Neuron (in vitro differentiated cells): Measurements from ENCODE around the gene LPP.

ENCODE experiments used
- H2AFZ ChIP-seq: one replicate; pipeline ENCODE4 v1.6.1; 2013; ENCODE audit warnings: low read depth, mild to moderate bottlenecking, inconsistent platforms, low read length, moderate library complexity
- H3K27me3 ChIP-seq: one replicate; pipeline ENCODE4 v1.6.1; 2013; ENCODE audit warnings: low read length; ENCODE audit not compliant: insufficient read depth
- H3K36me3 ChIP-seq: one replicate; pipeline ENCODE4 v1.6.1; 2013; ENCODE audit warnings: low read length; ENCODE audit not compliant: insufficient read depth
- H3K4me1 ChIP-seq: one replicate; pipeline ENCODE4 v1.6.1; 2013; ENCODE audit warnings: low read length; ENCODE audit not compliant: insufficient read depth
- H3K4me3 ChIP-seq: 2 replicates; pipeline ENCODE4 v1.5.1; 2013; ENCODE audit warnings: mild to moderate bottlenecking, low read length, moderate library complexity
- H3K9me3 ChIP-seq: one replicate; pipeline ENCODE4 v1.6.1; 2013; ENCODE audit warnings: low read length

Gene LPP

DNA sequence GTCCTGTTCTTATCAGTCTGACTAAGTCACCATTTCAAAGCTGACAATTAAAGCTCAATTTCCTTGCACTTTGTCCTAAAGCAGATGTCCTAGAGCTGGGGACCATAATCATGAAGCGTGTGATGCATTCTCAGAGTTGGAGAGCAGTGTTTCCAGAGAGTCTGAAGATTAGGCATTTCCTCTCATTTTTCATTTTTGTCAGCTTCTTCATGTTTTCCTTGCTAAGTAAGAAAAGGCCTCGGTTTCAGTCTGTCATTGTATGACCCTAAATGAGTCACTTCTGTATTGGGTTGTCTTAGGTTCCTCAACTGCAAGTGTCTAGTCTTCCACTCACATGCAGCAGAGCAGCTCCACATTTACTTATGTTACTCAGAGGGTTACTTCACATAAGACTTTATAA, 760.6 kb downstream of the LPP start:
- peaks cover 3% of the 10 kb centered on the region for H3K9me3 ChIP-seq
- H3K4me1 ChIP-seq = no peaks in the 10 kb centered on the region
- H3K36me3 ChIP-seq = no peaks in the 10 kb centered on the region
- H3K4me3 ChIP-seq = no peak overlapping the region
- H2AFZ ChIP-seq = no peak overlapping the region
- no peaks in the 10 kb centered on the region for H3K27me3 ChIP-seq

DNA sequence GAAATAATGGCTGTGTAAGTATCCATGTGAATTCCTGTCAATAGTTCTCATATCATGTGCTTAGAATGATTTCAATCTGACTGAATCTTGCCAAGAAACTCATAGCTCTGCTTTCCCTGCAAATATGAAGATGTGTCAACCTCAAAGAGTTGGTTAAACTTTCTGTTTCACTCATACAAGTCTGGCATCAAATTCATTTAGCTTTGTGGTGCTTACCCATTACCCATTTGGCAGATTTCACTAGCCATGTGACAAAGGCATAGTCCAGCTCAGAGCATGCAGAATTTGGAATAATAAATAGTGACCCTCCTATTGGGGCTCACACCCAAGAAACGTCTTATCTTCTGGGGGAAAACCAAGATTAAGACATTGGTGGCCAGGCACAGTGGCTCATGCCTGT, 761.2 kb downstream of the LPP start:
- H3K4me1 ChIP-seq = no peaks in the 10 kb centered on the region
- no peak overlapping the region for H3K4me3 ChIP-seq
- H2AFZ ChIP-seq = no peak overlapping the region
- H3K36me3 ChIP-seq = no peaks in the 10 kb centered on the region
- H3K27me3 ChIP-seq = no peaks in the 10 kb centered on the region
- H3K9me3 ChIP-seq = peaks cover 3% of the 10 kb centered on the region

DNA sequence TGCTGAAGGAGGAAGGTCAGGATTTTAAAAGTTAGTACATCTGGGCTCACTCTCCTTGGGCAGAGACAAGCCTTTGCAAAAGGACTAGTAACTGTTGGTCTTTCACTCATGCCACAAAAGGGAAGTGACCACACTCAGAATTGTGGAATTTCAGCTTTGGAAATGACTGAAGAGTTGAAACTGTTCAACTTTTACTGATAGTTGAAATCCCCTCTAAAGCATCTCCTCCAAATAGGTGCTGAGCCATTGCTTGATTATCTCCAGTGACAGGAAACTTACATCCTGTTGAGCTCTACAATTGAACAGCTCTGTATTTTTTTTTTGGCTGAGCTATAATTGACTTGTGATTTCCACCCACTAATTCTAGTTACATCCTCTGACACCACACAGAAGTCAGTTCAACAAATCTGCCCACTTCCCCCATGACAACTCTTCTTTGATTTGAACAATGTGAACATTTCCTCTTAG, 763.0 kb downstream of the LPP start:
- H3K9me3 ChIP-seq = peaks cover 3% of the 10 kb centered on the region
- no peaks in the 10 kb centered on the region for H3K36me3 ChIP-seq
- no peaks in the 10 kb centered on the region for H3K27me3 ChIP-seq
- H3K4me1 ChIP-seq = no peaks in the 10 kb centered on the region
- H2AFZ ChIP-seq = no peak overlapping the region
- H3K4me3 ChIP-seq = no peak overlapping the region

DNA sequence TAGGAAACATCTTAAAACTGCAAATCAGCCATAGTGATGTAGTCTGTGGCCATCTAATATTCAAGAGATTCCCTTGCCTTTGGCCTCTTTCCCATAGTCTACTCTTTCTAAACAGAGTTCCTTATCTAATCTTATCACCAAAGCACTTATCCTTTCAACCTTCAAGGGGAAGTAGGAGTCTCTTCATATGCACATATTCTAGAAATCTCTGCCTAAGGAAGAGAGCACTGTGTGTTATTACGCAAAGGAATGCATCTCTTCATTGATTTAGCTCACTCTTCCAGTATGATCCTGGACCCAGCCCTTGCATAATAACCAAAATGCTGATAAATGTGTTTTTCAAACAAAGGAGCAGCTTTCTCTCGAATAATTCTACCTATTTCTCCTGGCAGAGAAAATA, 764.1 kb downstream of the LPP start:
- Histone ChIP-seq H3K4me3 (no peak overlapping the region), H3K36me3 (no peaks in the 10 kb centered on the region), H3K27me3 (no peaks in the 10 kb centered on the region), H2AFZ (no peak overlapping the region), H3K4me1 (no peaks in the 10 kb centered on the region), H3K9me3 (peaks cover 2% of the 10 kb centered on the region)

DNA sequence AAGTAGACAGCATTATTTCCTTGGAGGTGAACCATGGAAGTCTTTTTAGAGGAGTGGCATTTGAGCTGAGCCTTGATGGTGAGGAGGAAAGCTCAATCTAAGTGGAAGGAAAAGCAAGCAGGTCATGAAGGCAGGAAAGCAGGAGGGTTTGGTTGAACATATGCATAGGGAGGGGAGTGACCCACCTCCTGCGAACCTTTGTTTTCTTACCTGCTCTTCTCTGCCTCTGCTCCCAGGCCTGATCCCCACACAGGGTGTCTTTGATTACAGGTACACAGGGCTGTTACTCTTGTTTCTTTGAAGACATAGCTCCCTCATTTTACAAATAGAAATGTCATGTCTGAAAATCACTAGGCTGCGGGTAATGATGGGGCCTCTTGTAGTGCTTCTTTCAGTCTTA, 769.7 kb downstream of the LPP start:
- Histone ChIP-seq H2AFZ (no peak overlapping the region), H3K27me3 (no peaks in the 10 kb centered on the region), H3K9me3 (no peaks in the 10 kb centered on the region), H3K4me3 (no peak overlapping the region), H3K36me3 (no peaks in the 10 kb centered on the region), H3K4me1 (no peaks in the 10 kb centered on the region)

DNA sequence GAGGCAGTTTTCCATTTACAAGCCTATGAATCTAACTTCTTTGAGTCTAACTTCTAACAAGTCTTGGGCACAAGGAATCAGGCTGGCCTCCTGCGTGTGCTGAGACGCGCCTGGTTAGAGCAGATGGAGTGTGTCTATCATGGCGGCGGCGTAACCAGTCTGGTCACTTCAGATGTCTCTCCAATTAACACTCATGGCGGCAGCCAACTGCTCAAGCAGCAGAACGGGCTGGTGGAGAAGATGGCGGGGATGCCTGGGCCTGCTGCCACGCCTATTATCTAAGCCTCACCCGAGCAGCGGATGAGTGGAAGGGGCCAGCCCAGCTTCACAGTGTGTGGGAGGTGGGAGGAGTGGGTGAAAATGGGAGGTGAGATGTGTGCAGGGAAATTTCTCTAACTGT, 771.4 kb downstream of the LPP start:
- no peaks in the 10 kb centered on the region for H3K9me3 ChIP-seq
- H3K4me1 ChIP-seq = peaks cover 3% of the 10 kb centered on the region
- H2AFZ ChIP-seq = no peak overlapping the region
- H3K4me3 ChIP-seq = no peak overlapping the region
- no peaks in the 10 kb centered on the region for H3K36me3 ChIP-seq
- no peaks in the 10 kb centered on the region for H3K27me3 ChIP-seq

DNA sequence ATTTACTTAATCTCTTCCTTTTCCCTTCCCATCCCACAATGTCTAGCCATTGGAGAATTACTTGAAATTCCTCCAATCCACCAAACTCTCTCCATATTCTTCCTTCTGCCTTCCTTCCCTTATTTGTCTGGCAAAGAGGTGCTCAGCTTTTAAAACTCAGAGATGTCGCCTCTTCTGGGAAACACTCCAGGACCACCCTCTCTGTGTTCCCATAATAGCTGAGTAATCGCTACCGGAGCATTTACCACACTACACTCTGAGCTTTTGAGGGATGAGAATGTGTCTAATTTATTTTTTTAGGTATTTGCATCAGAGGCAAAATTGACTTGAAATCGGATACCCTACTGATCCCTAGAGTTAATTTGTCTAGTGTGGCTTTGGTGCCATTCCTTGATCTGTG, 772.2 kb downstream of the LPP start:
- H3K4me3 ChIP-seq = no peak overlapping the region
- H3K4me1 ChIP-seq = peaks cover 3% of the 10 kb centered on the region

DNA sequence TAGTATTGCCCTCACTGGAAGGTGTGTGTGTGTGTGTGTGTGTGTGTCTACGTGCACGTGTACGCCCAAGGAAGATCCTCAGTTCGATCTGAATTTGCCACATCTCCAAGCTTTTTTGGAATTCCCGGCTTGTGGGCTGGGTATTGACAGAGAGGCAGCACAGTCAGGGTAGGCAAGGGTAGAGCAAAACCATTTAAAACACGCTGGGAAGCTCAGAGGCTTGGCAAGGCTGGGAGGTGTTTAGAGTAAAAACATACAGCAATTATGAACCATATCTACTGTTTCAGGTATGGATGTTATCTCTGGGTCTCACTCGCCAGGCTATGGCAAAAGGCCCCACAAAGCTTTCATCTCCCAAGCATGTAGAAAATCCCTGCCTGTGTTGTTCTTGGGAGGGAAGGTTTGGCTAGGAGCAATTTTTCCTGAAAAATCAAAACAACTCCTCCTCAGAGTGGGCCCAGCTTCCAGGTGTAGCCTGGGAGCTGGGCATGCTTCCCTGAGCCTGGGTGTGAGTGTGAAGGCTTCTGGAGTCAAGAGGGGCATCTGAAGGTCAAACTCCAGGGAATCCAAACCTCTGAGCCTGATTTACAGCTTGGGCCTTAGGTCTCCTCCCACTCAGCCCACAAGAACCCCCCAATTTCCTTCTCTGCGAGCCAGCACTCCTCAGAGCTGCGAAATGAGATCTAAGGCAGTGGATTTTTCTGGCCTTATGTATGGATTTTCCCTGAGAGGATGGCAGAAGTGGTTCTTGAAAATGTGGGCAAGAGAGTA, 773.0 kb downstream of the LPP start:
- Histone ChIP-seq H3K4me3 (no peak overlapping the region), H3K36me3 (no peaks in the 10 kb centered on the region), H3K9me3 (no peaks in the 10 kb centered on the region), H2AFZ (no peak overlapping the region), H3K27me3 (no peaks in the 10 kb centered on the region), H3K4me1 (peaks cover 3% of the 10 kb centered on the region)

More for the DNA sequence above, 772.2 kb downstream of the LPP start:
- H2AFZ ChIP-seq = no peak overlapping the region
- no peaks in the 10 kb centered on the region for H3K9me3 ChIP-seq
- no peaks in the 10 kb centered on the region for H3K36me3 ChIP-seq
- no peaks in the 10 kb centered on the region for H3K27me3 ChIP-seq

DNA sequence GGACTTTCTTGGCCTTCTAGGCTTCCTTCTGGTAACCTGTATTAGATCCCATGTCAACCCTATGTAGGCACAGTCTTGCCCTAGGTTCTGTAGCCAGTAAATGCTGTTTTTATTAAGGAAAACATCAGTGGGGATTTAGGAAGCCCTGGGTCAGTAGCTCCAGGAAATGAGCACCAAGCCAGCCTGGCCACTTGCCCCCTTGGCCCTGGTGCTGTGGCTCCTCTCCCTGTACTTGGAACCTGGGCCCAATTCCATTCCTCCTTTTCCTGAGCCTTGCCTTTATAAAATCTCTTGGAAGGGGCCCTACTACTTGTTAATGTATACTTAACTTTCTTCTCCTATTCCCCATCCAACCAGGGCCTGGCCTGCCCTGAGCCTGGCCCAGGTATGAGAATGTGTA, 774.0 kb downstream of the LPP start:
- Histone ChIP-seq H3K27me3 (no peaks in the 10 kb centered on the region), H3K9me3 (no peaks in the 10 kb centered on the region), H3K36me3 (no peaks in the 10 kb centered on the region), H3K4me3 (no peak overlapping the region), H2AFZ (no peak overlapping the region), H3K4me1 (peaks cover 3% of the 10 kb centered on the region)

DNA sequence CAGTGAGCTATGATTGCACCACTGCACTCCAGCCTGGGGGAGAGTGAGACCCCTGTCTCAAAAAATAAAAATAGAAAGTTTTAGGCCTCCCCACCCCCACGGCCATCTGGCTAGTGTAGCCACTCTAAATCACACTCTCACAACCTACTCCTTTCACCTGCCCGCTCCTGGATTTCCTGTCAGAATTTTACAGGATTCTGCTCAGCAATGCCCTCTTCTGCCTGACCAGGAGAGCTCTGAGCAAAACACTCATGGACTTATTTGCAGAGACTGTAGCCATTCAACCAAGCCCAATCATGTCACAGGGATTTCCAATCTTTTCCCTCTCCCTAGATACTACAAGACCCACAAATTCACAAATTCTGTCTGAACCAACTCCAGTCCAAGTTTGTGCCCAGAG, 775.2 kb downstream of the LPP start:
- H3K9me3 ChIP-seq = no peaks in the 10 kb centered on the region
- no peaks in the 10 kb centered on the region for H3K36me3 ChIP-seq
- H3K4me1 ChIP-seq = peaks cover 3% of the 10 kb centered on the region
- no peak overlapping the region for H2AFZ ChIP-seq
- no peaks in the 10 kb centered on the region for H3K27me3 ChIP-seq
- H3K4me3 ChIP-seq = no peak overlapping the region

DNA sequence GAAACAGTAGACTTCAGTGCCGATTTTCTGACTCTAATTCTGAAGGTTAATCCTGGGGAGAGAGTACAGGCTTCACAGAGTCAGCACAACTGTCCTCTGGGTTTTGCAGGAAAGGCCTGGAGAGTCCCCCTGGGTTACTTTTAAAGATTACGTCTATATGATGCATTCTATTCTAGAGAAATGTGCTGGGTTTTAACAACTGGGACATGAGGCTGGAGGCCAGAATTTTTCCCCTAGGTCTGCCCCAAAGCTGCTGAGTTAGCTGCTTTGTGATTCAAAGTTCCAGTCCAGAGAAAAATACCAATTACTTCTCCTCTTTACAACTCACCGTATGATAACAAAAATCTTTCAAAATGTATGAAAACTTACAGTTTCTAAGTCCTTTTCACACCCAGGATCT, 777.1 kb downstream of the LPP start:
- no peak overlapping the region for H3K4me3 ChIP-seq
- no peaks in the 10 kb centered on the region for H3K27me3 ChIP-seq
- peaks cover 3% of the 10 kb centered on the region for H3K4me1 ChIP-seq
- no peaks in the 10 kb centered on the region for H3K36me3 ChIP-seq
- no peak overlapping the region for H2AFZ ChIP-seq
- H3K9me3 ChIP-seq = no peaks in the 10 kb centered on the region

DNA sequence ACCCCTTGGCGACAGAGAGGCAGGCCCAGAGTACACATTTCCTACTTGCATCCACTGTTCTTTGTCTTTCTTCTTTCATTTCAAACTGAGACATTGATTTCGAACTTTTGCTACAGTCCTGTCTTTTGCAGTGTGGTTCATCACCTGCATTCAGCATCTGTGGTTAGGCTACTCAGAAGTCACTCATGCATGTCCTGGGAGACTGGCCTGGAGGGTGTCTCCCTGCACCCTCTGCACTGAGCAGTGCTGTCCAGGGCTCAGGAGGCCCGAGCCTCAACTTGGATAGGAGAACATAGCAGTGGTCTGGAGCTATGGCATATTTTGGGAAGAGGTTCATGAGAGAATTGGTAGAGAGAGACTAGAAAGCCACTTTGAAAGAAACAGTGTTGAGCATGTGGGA, 777.6 kb downstream of the LPP start:
- Histone ChIP-seq H2AFZ (no peak overlapping the region), H3K36me3 (no peaks in the 10 kb centered on the region), H3K9me3 (no peaks in the 10 kb centered on the region), H3K4me1 (peaks cover 3% of the 10 kb centered on the region), H3K27me3 (no peaks in the 10 kb centered on the region), H3K4me3 (no peak overlapping the region)

DNA sequence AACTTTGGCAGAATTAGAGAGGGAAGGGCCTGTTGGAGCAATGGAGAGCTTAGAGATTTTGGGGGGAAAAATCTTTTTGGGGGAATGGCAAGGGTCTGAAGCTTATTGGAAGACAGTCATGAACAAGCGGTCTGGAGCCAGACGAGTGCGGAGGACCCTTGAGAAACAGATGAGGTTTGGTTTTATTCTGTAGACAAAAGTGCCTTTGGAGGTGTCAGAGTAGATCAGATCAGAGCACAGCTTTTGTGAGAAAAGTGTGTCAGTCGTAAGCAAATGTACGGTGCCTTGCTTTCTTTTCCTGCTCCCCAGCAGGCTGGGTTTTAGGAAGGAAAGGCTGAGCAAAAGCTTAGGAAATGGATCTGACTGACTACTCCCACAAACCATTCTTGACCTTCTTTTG, 781.0 kb downstream of the LPP start:
- H2AFZ ChIP-seq = no peak overlapping the region
- H3K4me1 ChIP-seq = no peaks in the 10 kb centered on the region
- no peaks in the 10 kb centered on the region for H3K27me3 ChIP-seq
- no peak overlapping the region for H3K4me3 ChIP-seq
- no peaks in the 10 kb centered on the region for H3K36me3 ChIP-seq
- H3K9me3 ChIP-seq = peaks cover 2% of the 10 kb centered on the region

DNA sequence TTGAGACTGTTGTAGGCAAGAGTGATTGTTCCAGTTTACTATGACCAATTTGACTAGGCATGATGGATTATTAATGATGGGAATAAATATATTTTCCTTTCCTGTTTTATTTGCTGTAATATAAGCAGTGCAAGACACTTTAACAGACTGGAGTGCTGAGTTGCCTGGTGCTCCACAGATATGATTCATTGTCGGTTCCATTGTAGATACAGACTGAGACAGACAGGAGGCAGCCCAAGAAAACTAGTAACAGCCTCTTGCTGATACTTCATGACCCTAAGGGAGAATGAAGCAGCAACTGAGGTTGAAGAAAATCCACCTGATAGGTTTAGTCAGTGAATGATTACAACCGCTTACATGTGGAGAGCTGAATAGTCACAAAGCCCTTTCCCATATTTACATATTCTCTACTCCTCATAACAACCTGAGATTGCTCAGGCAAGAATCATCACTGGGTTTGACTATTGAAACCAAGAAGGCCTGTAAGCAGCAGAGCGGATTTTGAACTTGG, 782.7 kb downstream of the LPP start:
- no peaks in the 10 kb centered on the region for H3K4me1 ChIP-seq
- no peaks in the 10 kb centered on the region for H3K36me3 ChIP-seq
- peaks cover 2% of the 10 kb centered on the region for H3K9me3 ChIP-seq

More for the DNA sequence above, 782.7 kb downstream of the LPP start:
- H2AFZ ChIP-seq = no peak overlapping the region
- no peaks in the 10 kb centered on the region for H3K27me3 ChIP-seq
- no peak overlapping the region for H3K4me3 ChIP-seq
